ENCODE data around the gene PELI2. TPM values are rescaled to one million over a fixed set of nuclear protein-coding genes. Genes with fewer than 3 reads are reported as not detected.

Gene PELI2
- total and polyA plus RNA-seq, 2 of the 4 experiments (the other 2 are of a cell fraction) = 6.0 to 36.7 TPM

- Histone ChIP-seq H2BK5ac (ENCODE audit: low read depth, low read length, poor library complexity, severe bottlenecking) (no peak overlapping the region), H2AFZ (replicated peaks; ENCODE audit: low read length, poor library complexity) (no peak overlapping the region), H3K27ac (ENCODE audit: insufficient read depth, low read length) (no peak overlapping the region), H3K4ac (ENCODE audit: low read depth, low read length) (no peak overlapping the region), H3K9me1 (ENCODE audit: insufficient read depth, low read length) (peaks cover 3% of the 10 kb centered on the region), H4K8ac (ENCODE audit: low read depth in 2 of 2, low read length in 2 of 2) (no peak overlapping the region), H2BK120ac (ENCODE audit: low read depth, low read length) (no peak overlapping the region), H3K9me3 (ENCODE audit: control insufficient read depth, insufficient read depth, low read length) (no peaks in the 10 kb centered on the region), H3K18ac (ENCODE audit: low read depth, low read length) (no peak overlapping the region), H3K79me1 (ENCODE audit: low read depth in 1 of 2, low read length in 2 of 2) (peaks cover 10 to 24% of the 10 kb centered on the region in 2 experiments; a peak in 3 of 4 replicates), H4K91ac (ENCODE audit: insufficient read depth, low read depth, low read length) (no peak overlapping the region), H3K36me3 (ENCODE audit: control insufficient read depth, insufficient read depth, low read length) (peaks cover 3% of the 10 kb centered on the region; the same call in 1 of the 2 replicates), H3K23ac (ENCODE audit: low read depth, low read length) (no peak overlapping the region), H3K14ac (replicated peaks; ENCODE audit: low read depth, low read length) (no peak overlapping the region), H3K4me1 (ENCODE audit: control insufficient read depth, insufficient read depth, low read length) (peaks cover 7% of the 10 kb centered on the region), H3K56ac (ENCODE audit: extremely low read depth, insufficient read depth, low read length) (no peak overlapping the region), H3K4me2 (ENCODE audit: low read depth, low read length) (no peak overlapping the region), H2BK15ac (ENCODE audit: low read depth, low read length) (no peak overlapping the region), H3K4me3 (ENCODE audit: insufficient read depth, low read depth, low read length) (no peak overlapping the region), H2AK5ac (ENCODE audit: low read depth, low read length) (no peak overlapping the region), H2AK9ac (replicated peaks; ENCODE audit: low read depth, low read length, poor library complexity) (no peak overlapping the region), H3K27me3 (ENCODE audit: control insufficient read depth, insufficient read depth, low read length) (no peaks in the 10 kb centered on the region), H4K20me1 (ENCODE audit: insufficient read depth, low read length) (0 out of 2 replicates have a peak, but pooled peaks cover 4% of the 10 kb centered on the region), H3K9ac (ENCODE audit: low read depth, low read length) (no peak overlapping the region), H2BK20ac (ENCODE audit: low read depth, low read length) (no peak overlapping the region), H4K5ac (ENCODE audit: low read depth, low read length) (no peak overlapping the region)
- dilution Hi-C loops (cut with HindIII; ENCODE audit: low sequenced_read_pairs, unreplicated experiment) = no loop called here
- no peak for TF ChIP-seq NFE2L2 (IDR thresholded peaks at IDR 0.05; ENCODE audit: low read depth, low read length)
- no peak for TF ChIP-seq CTCF (conservative IDR thresholded peaks at IDR 0.05; ENCODE audit: low read depth, low read length)
- no peak for TF ChIP-seq RAD21 (IDR thresholded peaks at IDR 0.05; ENCODE audit: low read length)
- TF ChIP-seq POLR2A (IDR thresholded peaks at IDR 0.05; ENCODE audit: low read depth, low read length) = no peak
- no TSS peak for BruUV-seq (replicated peaks)
- intact Hi-C loops (cut with micrococcal nuclease) = no loop called here
- no peak for ATAC-seq (ENCODE audit: low read depth)
- in situ Hi-C loops (cut with MboI; ENCODE audit: low sequenced_read_pairs) = no loop called here
- ChIA-PET CTCF (interaction anchor here (0.7 kb wide), 1 partner anchor 284 kb away, joined by 3 read pairs; no protein-coding TSS in a partner anchor), POLR2A (ENCODE audit: unreplicated experiment) (no interaction called here)
- DNase-seq = no peak
Measured at GRCh38 chr14:56185992-56186391, 67.8 kb downstream of the PELI2 start.
